H1 (cell line): ENCODE results near the gene EMP3. TPM values are rescaled to one million over a fixed set of nuclear protein-coding genes. Genes with fewer than 3 reads are reported as not detected.

Experiments
- CTCF ChIA-PET: fragments of 300-600 bp; sonication (Branson Sonifier 250); formaldehyde crosslinking; loops from one replicate; lab custom pipeline; 2021; ENCODE audit not compliant: partially characterized antibody; lab: Charles Lee
- POLR2A ChIA-PET: fragments of 300-600 bp; sonication (Branson Sonifier 250); formaldehyde crosslinking; loops from one replicate; lab custom pipeline; 2021; ENCODE audit warnings: inconsistent platforms; ENCODE audit not compliant: partially characterized antibody; lab: Charles Lee
- DNase-seq, 2 experiments: peaks; one replicate each; pipeline versions ENCODE4 v3.0.0 to v3.0.0-alpha.2; 2010 to 2022; ENCODE audit warnings: low spot score in 2 of 2, low read depth in 1 of 2, mixed read lengths in 1 of 2
- FAIRE-seq: peaks from 2 replicates; lab custom pipeline; 2011; peaks lifted over from hg19 to GRCh38; lab: Jason Lieb, UNC
- H2AFZ ChIP-seq: 2 replicates; pipeline ENCODE4 v1.8.1; 2012; ENCODE audit warnings: low read length, inconsistent platforms
- H2AK5ac ChIP-seq: 2 replicates; pipeline ENCODE4 v1.6.1; 2013; ENCODE audit warnings: low read depth, low read length
- H2BK120ac ChIP-seq: replicated peaks from 2 replicates; pipeline ENCODE3; 2013; ENCODE audit warnings: low read depth, low read length, inconsistent platforms
- H2BK12ac ChIP-seq: 2 replicates; pipeline ENCODE4 v1.6.1; 2013; ENCODE audit warnings: low read depth, low read length
- H2BK15ac ChIP-seq: 2 replicates; pipeline ENCODE4 v1.6.1; 2013; ENCODE audit warnings: low read length
- H2BK20ac ChIP-seq: 2 replicates; pipeline ENCODE4 v1.6.1; 2013; ENCODE audit warnings: low read length
- H2BK5ac ChIP-seq: 2 replicates; pipeline ENCODE4 v1.6.1; 2013; ENCODE audit warnings: low read depth, low read length
- H3K14ac ChIP-seq: 2 replicates; pipeline ENCODE4 v1.6.1; 2013; ENCODE audit warnings: inconsistent platforms; ENCODE audit not compliant: insufficient read length
- H3K18ac ChIP-seq: 2 replicates; pipeline ENCODE4 v1.6.1; 2013; ENCODE audit warnings: low read length; ENCODE audit errors: extremely low read depth
- H3K23ac ChIP-seq: 2 replicates; pipeline ENCODE4 v1.6.1; 2013; ENCODE audit warnings: inconsistent platforms; ENCODE audit not compliant: insufficient read length
- H3K23me2 ChIP-seq: 2 replicates; pipeline ENCODE4 v1.6.1; 2013; ENCODE audit warnings: low read depth, low read length
- H3K27ac ChIP-seq: 2 replicates; pipeline ENCODE4 v1.6.1; 2011; ENCODE audit warnings: low read depth, low read length, inconsistent platforms
- H3K27me3 ChIP-seq, 4 experiments: replicated peaks in 1 of 4; 1 replicate in 1 of 4; 2 replicates in 3 of 4; pipeline versions ENCODE4 v1.6.1 to v1.8.1; 2011 to 2013; ENCODE audit warnings: low read length in 3 of 4, mild to moderate bottlenecking in 3 of 4, inconsistent platforms in 2 of 4, mixed read lengths in 2 of 4, moderate library complexity in 1 of 4; ENCODE audit not compliant: control insufficient read depth in 3 of 4, insufficient read depth in 3 of 4; ENCODE audit errors: extremely low read depth in 1 of 4
- H3K36me3 ChIP-seq, 4 experiments: 2 replicates each; pipeline versions ENCODE4 v1.6.1 to v1.8.1; 2011 to 2013; ENCODE audit warnings: mild to moderate bottlenecking in 4 of 4, low read length in 3 of 4, moderate library complexity in 2 of 4, control low read depth in 1 of 4, inconsistent platforms in 1 of 4; ENCODE audit not compliant: insufficient read depth in 4 of 4, control insufficient read depth in 2 of 4
- H3K4ac ChIP-seq: replicated peaks from 2 replicates; pipeline ENCODE3; 2013; ENCODE audit warnings: low read length, low read depth, mixed read lengths, inconsistent platforms; ENCODE audit not compliant: insufficient read length
- H3K4me1 ChIP-seq, 4 experiments: replicated peaks in 1 of 4; 1 replicate in 1 of 4; 2 replicates in 3 of 4; pipeline versions ENCODE4 v1.6.1 to v1.8.1; 2011 to 2013; ENCODE audit warnings: low read length in 3 of 4, inconsistent platforms in 2 of 4, mixed read lengths in 1 of 4; ENCODE audit not compliant: insufficient read depth in 4 of 4, control insufficient read depth in 3 of 4
- H3K4me2 ChIP-seq, 2 experiments: 2 replicates each; pipeline versions ENCODE4 v1.6.1 to v1.8.1; 2011 to 2013; ENCODE audit warnings: low read depth in 2 of 2, low read length in 2 of 2, control low read depth in 1 of 2, inconsistent platforms in 1 of 2, mild to moderate bottlenecking in 1 of 2; ENCODE audit not compliant: insufficient read depth in 1 of 2
- H3K4me3 ChIP-seq, 4 experiments: fragments of 200-600, 300-600 bp in 1 of 4; sonication (generic), shearing (Covaris generic), sonication (Bioruptor Twin) in 1 of 4; 2 replicates each; pipeline versions ENCODE4 v1.5.1 to v1.8.1; 2011 to 2016; ENCODE audit warnings: low read length in 4 of 4, low read depth in 3 of 4, control low read depth in 2 of 4, inconsistent platforms in 2 of 4, mild to moderate bottlenecking in 2 of 4, mixed read lengths in 1 of 4, moderate library complexity in 1 of 4; ENCODE audit not compliant: insufficient read depth in 2 of 4; ENCODE audit errors: extremely low read depth in 1 of 4
- H3K56ac ChIP-seq: replicated peaks from 2 replicates; pipeline ENCODE3; 2013; ENCODE audit warnings: low read depth, mild to moderate bottlenecking, mixed read lengths, low read length, inconsistent platforms; ENCODE audit not compliant: insufficient read length
- H3K79me1 ChIP-seq: 2 replicates; pipeline ENCODE4 v1.6.1; 2013; ENCODE audit warnings: low read depth, low read length, control low read depth
- H3K79me2 ChIP-seq, 2 experiments: 2 replicates each; pipeline versions ENCODE4 v1.6.1 to v1.8.1; 2012 to 2013; ENCODE audit warnings: low read length in 2 of 2, mild to moderate bottlenecking in 2 of 2, inconsistent platforms in 1 of 2; ENCODE audit not compliant: insufficient read depth in 2 of 2, control insufficient read depth in 1 of 2
- H3K9ac ChIP-seq, 4 experiments: replicated peaks in 1 of 4; 1 replicate in 1 of 4; 2 replicates in 3 of 4; pipeline versions ENCODE4 v1.6.1 to v1.8.1; 2011 to 2013; ENCODE audit warnings: low read depth in 3 of 4, low read length in 3 of 4, control low read depth in 2 of 4, mild to moderate bottlenecking in 2 of 4, moderate library complexity in 2 of 4, inconsistent platforms in 1 of 4; ENCODE audit errors: extremely low read depth in 1 of 4
- H3K9me3 ChIP-seq, 2 experiments: 2 replicates each; pipeline versions ENCODE4 v1.6.1 to v1.8.1; 2012 to 2013; ENCODE audit warnings: mild to moderate bottlenecking in 2 of 2, moderate library complexity in 2 of 2, control low read depth in 1 of 2, inconsistent platforms in 1 of 2, low read depth in 1 of 2, low read length in 1 of 2, mixed read lengths in 1 of 2; ENCODE audit not compliant: insufficient read depth in 2 of 2
- H4K20me1 ChIP-seq, 2 experiments: replicated peaks in 1 of 2; 2 replicates each; pipeline versions ENCODE3 to v1.8.1; 2011 to 2013; ENCODE audit warnings: inconsistent platforms in 2 of 2, low read length in 2 of 2, mild to moderate bottlenecking in 1 of 2; ENCODE audit not compliant: insufficient read depth in 2 of 2, control insufficient read depth in 1 of 2
- H4K5ac ChIP-seq: 2 replicates; pipeline ENCODE4 v1.6.1; 2013; ENCODE audit warnings: low read length, low read depth, mixed read lengths, inconsistent platforms; ENCODE audit not compliant: insufficient read length
- H4K8ac ChIP-seq: 2 replicates; pipeline ENCODE4 v1.8.0; 2013; ENCODE audit warnings: mild to moderate bottlenecking, moderate library complexity, low read length, inconsistent platforms; ENCODE audit not compliant: insufficient read depth; ENCODE audit errors: extremely low read depth
- H4K91ac ChIP-seq: replicated peaks from 2 replicates; pipeline ENCODE3; 2013; ENCODE audit warnings: low read length, mixed read lengths, inconsistent platforms; ENCODE audit not compliant: insufficient read length
- CTCF ChIP-seq, 3 experiments: IDR thresholded peaks; 1 replicate in 2 of 3; 2 replicates in 1 of 3; pipeline versions ENCODE4 v1.5.1 to v1.6.1; 2011; ENCODE audit warnings: low read length in 3 of 3, mild to moderate bottlenecking in 3 of 3, inconsistent platforms in 2 of 3, low read depth in 1 of 3, moderate library complexity in 1 of 3; ENCODE audit not compliant: insufficient read depth in 1 of 3; ENCODE audit errors: control extremely low read depth in 1 of 3
- GTF2F1 ChIP-seq: IDR thresholded peaks from 2 replicates; pipeline ENCODE4 v1.6.1; 2012; ENCODE audit warnings: low read depth, low read length, improper control_type of control experiment, borderline replicate concordance
- RAD21 ChIP-seq, 2 experiments: IDR thresholded peaks in 1 of 2; conservative IDR thresholded peaks in 1 of 2; 2 replicates each; pipeline ENCODE4 v1.6.1; 2011; ENCODE audit warnings: low read depth in 2 of 2, low read length in 2 of 2, improper control_type of control experiment in 1 of 2, inconsistent platforms in 1 of 2, mild to moderate bottlenecking in 1 of 2, moderate library complexity in 1 of 2
- SIX5 ChIP-seq: IDR thresholded peaks from 2 replicates; pipeline ENCODE4 v1.6.1; 2011; ENCODE audit warnings: mild to moderate bottlenecking, low read depth, low read length
- WGBS, 2 experiments: shearing (Covaris generic) in 1 of 2; methylation state at CpG; one replicate each; pipeline versions ENCODE4 v1.1.6 to v1.1.7; 2013 to 2015; ENCODE audit warnings: low lambda C conversion rate in 2 of 2, mixed read lengths in 2 of 2, inconsistent platforms in 1 of 2, low coverage in 1 of 2, missing lambda C conversion rate in 1 of 2; ENCODE audit not compliant: insufficient replicate concordance in 2 of 2, insufficient coverage in 1 of 2, insufficient read length in 1 of 2; ENCODE audit errors: extremely low coverage in 1 of 2, missing lambda C conversion rate in 1 of 2; 5-methylcytosine and 5-hydroxymethylcytosine counted together
- polyA plus RNA-seq, 7 experiments: library from polyadenylated mRNA; depleted of rRNA in 3 of 7; stranded (reverse) in 5 of 7; unstranded in 2 of 7; fragments of >200 nt in 5 of 7; fragments of 200-250 nt in 2 of 7; gene quantifications; 1 replicate in 5 of 7; 2 replicates in 1 of 7; 4 replicates in 1 of 7; pipeline versions ENCODE4 v1.2.1 to v1.2.3, GENCODE V29; 2011 to 2013; ENCODE audit warnings: missing spikeins in 2 of 7, mixed read lengths in 2 of 7
- total RNA-seq: library from RNA; stranded (reverse); fragmentation: NEBNext Ultra II Directional; extraction: Animal tissue kit (Norgen Biotek cat#: 25700); gene quantifications from 2 replicates; pipeline ENCODE4 v1.2.1, GENCODE V29; 2021

The EMP3 gene
- total and polyA plus RNA-seq, 2 of the 8 experiments (the other 6 are each of a cell fraction or from before 2014, with no cell fraction given), result 18.4 to 87.8 TPM

- Histone ChIP-seq H3K4me1 (peaks cover 0 to 4% (median 0%) of the 10 kb centered on the region in 4 experiments; a peak in 2 of 7 replicates), H3K9ac (no peak overlapping the region), H4K20me1 (no peaks in the 10 kb centered on the region), H3K27me3 (no peaks in the 10 kb centered on the region), H2BK15ac (no peak overlapping the region), H3K4me3 (no peak overlapping the region), H3K9me3 (no peaks in the 10 kb centered on the region), H3K4me2 (no peak overlapping the region), H2BK5ac (peak overlapping the region; percentile 66; the same call in 1 of the 2 replicates), H3K4ac (no peak overlapping the region), H4K5ac (no peak overlapping the region), H3K23ac (no peak overlapping the region), H3K18ac (no peak overlapping the region), H3K36me3 (no peaks in the 10 kb centered on the region), H3K14ac (no peak overlapping the region), H3K27ac (no peak overlapping the region), H3K23me2 (no peaks in the 10 kb centered on the region; the same call in 1 of the 2 replicates), H2AFZ (no peak overlapping the region), H3K56ac (no peak overlapping the region), H2BK12ac (0 out of 2 replicates have a peak overlapping the region, but pooled peaks have one; percentile 23), H4K91ac (no peak overlapping the region), H2BK120ac (no peak overlapping the region), H3K79me1 (no peaks in the 10 kb centered on the region), H2AK5ac (no peak overlapping the region), H4K8ac (no peak overlapping the region; the same call in 1 of the 2 replicates), H3K79me2 (no peaks in the 10 kb centered on the region), H2BK20ac (no peak overlapping the region)
- FAIRE-seq (no peak), DNase-seq (no peak)
- WGBS, 2 experiments, result 88% methylated on average over 13 of the region's 14 CpGs; no CpG with 5 or more reads in 1 of the 2 experiments
- POLR2A ChIA-PET, result interaction anchor here (0.6 to 1.9 kb wide), 4 partner anchors 43 to 874 kb away, joined by 3 to 4 read pairs (median 3); no protein-coding TSS in a partner anchor
- CTCF ChIA-PET, result interaction anchor here (1.0 to 4.4 kb wide), 8 partner anchors 8 to 72 kb away, joined by 3 to 29 read pairs (median 4); a partner anchor contains a TSS
- TF ChIP-seq CTCF (IDR thresholded peaks at IDR 0.05; ENCODE audit: control extremely low read depth in 1 of 3, insufficient read depth in 1 of 3, low read depth in 1 of 3, low read length in 3 of 3) (peak in 2 of 3 experiments; percentile 27 to 37; a peak in 2 of 4 replicates), RAD21 (IDR thresholded peaks at IDR 0.05 in 1 of 2, conservative IDR thresholded peaks at IDR 0.05 in 1 of 2; ENCODE audit: low read depth in 2 of 2, low read length in 2 of 2) (peak; percentile 43 to 51), GTF2F1 (no peak), SIX5 (no peak)
Measured at GRCh38 chr19:48338802-48339503, 13.6 kb downstream of the EMP3 start.
